Neural crest cell (in vitro differentiated cells): ENCODE data around the gene CCL14. TPM values are rescaled to one million over a fixed set of nuclear protein-coding genes. Genes with fewer than 3 reads are reported as not detected.

Experiments
- DNase-seq: peaks from one replicate; pipeline ENCODE4 v3.0.0; 2021; ENCODE audit warnings: low read depth, mixed read lengths, low spot score
- H3K27ac Mint-ChIP-seq: one replicate; pipeline ENCODE4 v1.8.0; 2021; ENCODE audit warnings: mild to moderate bottlenecking, mixed read lengths; ENCODE audit not compliant: unreplicated experiment
- H3K27me3 Mint-ChIP-seq: 2 replicates; pipeline ENCODE4 v1.8.0; 2021; ENCODE audit warnings: low read depth, mild to moderate bottlenecking, mixed read lengths
- H3K36me3 Mint-ChIP-seq: 2 replicates; pipeline ENCODE4 v1.8.0; 2021; ENCODE audit warnings: low read depth, mild to moderate bottlenecking, mixed read lengths
- H3K4me1 Mint-ChIP-seq: 2 replicates; pipeline ENCODE4 v1.8.0; 2021; ENCODE audit warnings: mixed read lengths
- H3K4me3 Mint-ChIP-seq: one replicate; pipeline ENCODE4 v1.8.0; 2021; ENCODE audit warnings: mild to moderate bottlenecking, mixed read lengths
- H3K9me3 Mint-ChIP-seq: 2 replicates; pipeline ENCODE4 v1.8.0; 2021; ENCODE audit warnings: mixed read lengths
- total RNA-seq: library from RNA; stranded (reverse); gene quantifications from 2 replicates; pipeline ENCODE4 v1.2.1, GENCODE V29; 2021
- TF ChIP-seq, protein P1 (sequence below): fragments of 200-600 bp; sonication (generic); conservative IDR thresholded peaks from 2 replicates; pipeline ENCODE4 v1.5.0; 2021; ENCODE audit warnings: antibody characterized with exemption, mild to moderate bottlenecking

CCL14 gene
- total RNA-seq, 1 donor from 2014 or later: not detected

GRCh38 chr17:35988164-35988563 is 1.6 kb upstream of the CCL14 start:
- H3K9me3 Mint-ChIP-seq: peaks cover 8% of the 10 kb centered on the region

GRCh38 chr17:35984140-35984539 is 2.4 kb downstream of the CCL14 start:
- TF ChIP-seq, protein P1, sequence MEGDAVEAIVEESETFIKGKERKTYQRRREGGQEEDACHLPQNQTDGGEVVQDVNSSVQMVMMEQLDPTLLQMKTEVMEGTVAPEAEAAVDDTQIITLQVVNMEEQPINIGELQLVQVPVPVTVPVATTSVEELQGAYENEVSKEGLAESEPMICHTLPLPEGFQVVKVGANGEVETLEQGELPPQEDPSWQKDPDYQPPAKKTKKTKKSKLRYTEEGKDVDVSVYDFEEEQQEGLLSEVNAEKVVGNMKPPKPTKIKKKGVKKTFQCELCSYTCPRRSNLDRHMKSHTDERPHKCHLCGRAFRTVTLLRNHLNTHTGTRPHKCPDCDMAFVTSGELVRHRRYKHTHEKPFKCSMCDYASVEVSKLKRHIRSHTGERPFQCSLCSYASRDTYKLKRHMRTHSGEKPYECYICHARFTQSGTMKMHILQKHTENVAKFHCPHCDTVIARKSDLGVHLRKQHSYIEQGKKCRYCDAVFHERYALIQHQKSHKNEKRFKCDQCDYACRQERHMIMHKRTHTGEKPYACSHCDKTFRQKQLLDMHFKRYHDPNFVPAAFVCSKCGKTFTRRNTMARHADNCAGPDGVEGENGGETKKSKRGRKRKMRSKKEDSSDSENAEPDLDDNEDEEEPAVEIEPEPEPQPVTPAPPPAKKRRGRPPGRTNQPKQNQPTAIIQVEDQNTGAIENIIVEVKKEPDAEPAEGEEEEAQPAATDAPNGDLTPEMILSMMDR: no peak
- no peak overlapping the region for H3K4me3 Mint-ChIP-seq
- H3K4me1 Mint-ChIP-seq: no peaks in the 10 kb centered on the region
- H3K9me3 Mint-ChIP-seq: peaks cover 5% of the 10 kb centered on the region
- H3K36me3 Mint-ChIP-seq: no peaks in the 10 kb centered on the region
- H3K27me3 Mint-ChIP-seq: peaks cover 8% of the 10 kb centered on the region
- no peak overlapping the region for H3K27ac Mint-ChIP-seq
- no peak for DNase-seq

More at GRCh38 chr17:35988164-35988563, 1.6 kb upstream of the CCL14 start:
- no peak overlapping the region for H3K4me3 Mint-ChIP-seq
- H3K36me3 Mint-ChIP-seq: peaks cover 4% of the 10 kb centered on the region
- TF ChIP-seq, protein P1: no peak
- no peaks in the 10 kb centered on the region for H3K4me1 Mint-ChIP-seq
- no peak overlapping the region for H3K27ac Mint-ChIP-seq
- DNase-seq: no peak
- no peaks in the 10 kb centered on the region for H3K27me3 Mint-ChIP-seq

GRCh38 chr17:35982409-35983191 is 3.9 kb downstream of the CCL14 start:
- Mint-ChIP-seq H3K4me1 (no peaks in the 10 kb centered on the region), H3K4me3 (no peak overlapping the region), H3K27ac (no peak overlapping the region), H3K27me3 (peaks cover 14% of the 10 kb centered on the region), H3K36me3 (no peaks in the 10 kb centered on the region), H3K9me3 (no peaks in the 10 kb centered on the region)
- TF ChIP-seq, protein P1: peak; percentile 1
- no peak for DNase-seq

GRCh38 chr17:35981908-35982330 is 4.6 kb downstream of the CCL14 start:
- no peak for DNase-seq

GRCh38 chr17:35981246-35981645 is 5.3 kb downstream of the CCL14 start, which contains the start of gene CCL16:
CCL16 (minus strand) TSS chr17:35981497; CDS start chr17:35981420, 77 bp downstream.
- Mint-ChIP-seq H3K27me3 (peaks cover 19% of the 10 kb centered on the region), H3K9me3 (no peaks in the 10 kb centered on the region), H3K27ac (peak within 1 kb of the TSS; percentile 83), H3K4me3 (no peak within 1 kb of the TSS), H3K36me3 (no peaks in the 10 kb centered on the region), H3K4me1 (no peaks in the 10 kb centered on the region)
- TF ChIP-seq, protein P1: no peak
- DNase-seq: no peak

More at GRCh38 chr17:35981908-35982330, 4.6 kb downstream of the CCL14 start:
- H3K4me3 Mint-ChIP-seq: no peak overlapping the region
- H3K4me1 Mint-ChIP-seq: no peaks in the 10 kb centered on the region
- peaks cover 14% of the 10 kb centered on the region for H3K27me3 Mint-ChIP-seq
- H3K27ac Mint-ChIP-seq: peak overlapping the region; percentile 83
- H3K36me3 Mint-ChIP-seq: no peaks in the 10 kb centered on the region
- no peaks in the 10 kb centered on the region for H3K9me3 Mint-ChIP-seq
- TF ChIP-seq, protein P1: peak; percentile 30
